GM12873 (cell line): ENCODE measurements around the gene RNF166.

Experiments used
- TF ChIP-seq, protein P1 (sequence below): IDR thresholded peaks from 2 replicates; pipeline ENCODE4 v1.5.1; 2012; ENCODE audit warnings: low read depth, mild to moderate bottlenecking, moderate library complexity, low read length, control low read depth; ENCODE audit not compliant: insufficient read depth; ENCODE audit errors: missing control alignments

RNF166 gene

GRCh38 chr16:88733630-88734360 lies 27.6 kb upstream of the RNF166 start:
- TF ChIP-seq, protein P1, sequence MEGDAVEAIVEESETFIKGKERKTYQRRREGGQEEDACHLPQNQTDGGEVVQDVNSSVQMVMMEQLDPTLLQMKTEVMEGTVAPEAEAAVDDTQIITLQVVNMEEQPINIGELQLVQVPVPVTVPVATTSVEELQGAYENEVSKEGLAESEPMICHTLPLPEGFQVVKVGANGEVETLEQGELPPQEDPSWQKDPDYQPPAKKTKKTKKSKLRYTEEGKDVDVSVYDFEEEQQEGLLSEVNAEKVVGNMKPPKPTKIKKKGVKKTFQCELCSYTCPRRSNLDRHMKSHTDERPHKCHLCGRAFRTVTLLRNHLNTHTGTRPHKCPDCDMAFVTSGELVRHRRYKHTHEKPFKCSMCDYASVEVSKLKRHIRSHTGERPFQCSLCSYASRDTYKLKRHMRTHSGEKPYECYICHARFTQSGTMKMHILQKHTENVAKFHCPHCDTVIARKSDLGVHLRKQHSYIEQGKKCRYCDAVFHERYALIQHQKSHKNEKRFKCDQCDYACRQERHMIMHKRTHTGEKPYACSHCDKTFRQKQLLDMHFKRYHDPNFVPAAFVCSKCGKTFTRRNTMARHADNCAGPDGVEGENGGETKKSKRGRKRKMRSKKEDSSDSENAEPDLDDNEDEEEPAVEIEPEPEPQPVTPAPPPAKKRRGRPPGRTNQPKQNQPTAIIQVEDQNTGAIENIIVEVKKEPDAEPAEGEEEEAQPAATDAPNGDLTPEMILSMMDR: no peak

GRCh38 chr16:88732961-88733294 lies 26.7 kb upstream of the RNF166 start:
- TF ChIP-seq, protein P1: no peak

GRCh38 chr16:88732172-88732960 lies 26.2 kb upstream of the RNF166 start:
- TF ChIP-seq, protein P1: no peak

DNA sequence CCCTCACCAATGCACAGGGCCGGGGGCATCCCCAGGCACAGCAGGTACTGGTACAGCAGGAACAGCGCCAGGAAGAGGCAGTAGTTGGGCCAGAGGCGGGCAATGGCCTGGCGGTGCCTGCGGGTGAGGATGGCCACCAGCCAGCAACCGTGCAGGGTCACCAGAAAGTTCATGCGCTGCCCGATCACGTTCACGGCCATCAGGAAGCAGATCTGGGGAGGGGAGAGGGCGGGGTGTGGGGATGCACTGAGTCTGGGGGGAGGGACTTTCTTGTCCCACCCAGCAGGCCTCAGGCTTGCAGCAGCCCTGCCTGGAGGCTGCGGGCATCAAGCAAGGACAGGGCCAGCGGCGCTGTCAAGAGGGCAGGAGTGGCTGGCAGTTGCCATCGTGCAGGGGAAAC lies 25.5 kb upstream of the RNF166 start:
- TF ChIP-seq, protein P1: no peak

- TF ChIP-seq, protein P1: no peak
Observed at GRCh38 chr16:88730632-88731607, 24.7 kb upstream of the RNF166 start.

GRCh38 chr16:88727871-88728270 lies 21.7 kb upstream of the RNF166 start:
- TF ChIP-seq, protein P1: no peak
